Naive thymus-derived CD8-positive, alpha-beta T cell (primary cell): ENCODE measurements around the gene CLCF1. TPM values are rescaled to one million over a fixed set of nuclear protein-coding genes. Genes with fewer than 3 reads are reported as not detected.
A peak's percentile ranks its signal among the peaks of the same experiment; 100 is the strongest.

Source experiments
- ATAC-seq, 2 donors: fragments of 150-1000 bp; cut with Tn5 transposase in 1 of 2; sonication (Bioruptor Pico), chemical (Tn5 transposase) in 1 of 2; 1 replicate in 1 of 2; 2 replicates in 1 of 2; pipeline ENCODE4 v1.10.0; 2021; ENCODE audit warnings: mild to moderate bottlenecking in 2 of 2, moderate library complexity in 2 of 2
- POLR2A ChIA-PET: fragments of 350-600 bp; sonication (Branson Sonifier 250); formaldehyde crosslinking; loops from one replicate; lab custom pipeline; 2021; ENCODE audit warnings: antibody characterized with exemption; lab: Charles Lee
- DNase-seq, 10 donors: peaks; one replicate each; pipeline versions ENCODE4 v3.0.0 to v3.0.0-alpha.2; 2020 to 2022
- H3K27ac Mint-ChIP-seq, 10 donors: one replicate each; pipeline ENCODE4 v1.8.0; 2020 to 2022; ENCODE audit warnings: mild to moderate bottlenecking in 10 of 10, mixed read lengths in 10 of 10, moderate library complexity in 4 of 10, inconsistent platforms in 1 of 10
- H3K27me3 Mint-ChIP-seq, 5 donors: one replicate each; pipeline ENCODE4 v1.8.0; 2021 to 2022; ENCODE audit warnings: mixed read lengths in 5 of 5
- H3K36me3 Mint-ChIP-seq, 3 donors: one replicate each; pipeline ENCODE4 v1.8.0; 2020 to 2022; ENCODE audit warnings: mixed read lengths in 3 of 3, mild to moderate bottlenecking in 2 of 3, inconsistent platforms in 1 of 3
- H3K4me1 Mint-ChIP-seq, 4 donors: one replicate each; pipeline ENCODE4 v1.8.0; 2021 to 2022; ENCODE audit warnings: mixed read lengths in 4 of 4
- H3K4me3 Mint-ChIP-seq, 10 donors: one replicate each; pipeline ENCODE4 v1.8.0; 2020 to 2022; ENCODE audit warnings: mild to moderate bottlenecking in 10 of 10, mixed read lengths in 10 of 10, moderate library complexity in 6 of 10, inconsistent platforms in 1 of 10
- H3K9me3 Mint-ChIP-seq, 9 donors: one replicate each; pipeline ENCODE4 v1.8.0; 2020 to 2022; ENCODE audit warnings: mixed read lengths in 9 of 9, mild to moderate bottlenecking in 3 of 9, inconsistent platforms in 1 of 9, moderate library complexity in 1 of 9
- polyA plus RNA-seq, 3 donors: library from polyadenylated mRNA; unstranded; fragments of 300-500 nt; fragmentation: Illumina TruSeq; gene quantifications; one replicate each; pipeline ENCODE4 v1.2.3, GENCODE V29; 2021
- total RNA-seq, 8 experiments: library from RNA in 2 of 8; stranded (reverse) in 2 of 8; gene quantifications; one replicate each; pipeline ENCODE4 v1.2.3 and lab custom pipeline; 2021 to 2026

CLCF1 gene
- total and polyA plus RNA-seq, 5 experiments from 2014 or later, result 0.58 to 1.5 (median 1.1) TPM; not detected in 2

DNA sequence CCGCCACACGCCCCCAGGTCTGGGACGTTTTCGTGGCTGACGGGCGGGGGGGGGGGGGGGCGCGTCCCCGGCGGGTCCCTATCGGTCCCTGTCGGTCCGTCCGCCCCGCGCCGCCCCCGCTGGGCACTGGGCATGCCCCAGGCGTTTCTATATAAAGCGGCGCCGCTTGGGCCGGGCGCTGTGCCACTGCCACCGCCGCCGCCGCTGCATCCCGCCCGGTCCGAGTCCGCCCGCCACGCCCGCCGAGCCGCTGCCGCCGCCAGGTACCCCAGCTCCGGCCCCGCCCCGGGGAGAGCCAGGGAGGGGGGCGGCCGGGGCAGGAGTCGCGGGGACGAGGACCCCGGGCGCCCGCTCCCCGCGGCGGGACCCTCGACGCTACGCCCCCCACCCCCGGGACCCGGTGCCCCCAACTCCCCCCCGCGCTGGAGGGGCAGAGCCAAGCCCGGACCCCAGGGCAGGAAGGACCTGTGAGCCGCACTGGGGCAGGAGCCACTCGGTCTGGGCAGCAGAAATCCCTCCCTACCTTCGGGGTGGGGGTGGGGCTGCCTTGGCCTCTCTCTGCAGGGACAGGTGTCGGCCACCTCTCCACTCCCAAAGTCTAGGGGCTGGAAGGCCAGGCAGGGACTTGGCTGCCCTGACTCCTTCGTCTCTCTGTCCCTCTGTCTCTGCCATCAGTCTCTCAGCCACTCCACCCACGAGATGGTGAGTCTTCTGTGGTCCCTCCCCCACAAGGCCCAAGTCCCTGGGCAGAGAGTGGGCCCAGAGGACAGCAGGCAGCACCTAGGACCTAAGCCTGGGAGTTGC is 42.3 kb upstream of the CLCF1 start, which contains the start of gene CARNS1:
CARNS1 (plus strand) TSS at position 178 of the 804 bp plus-strand sequence; CDS start at position 700, 522 bp downstream.
- POLR2A ChIA-PET, result interaction anchor here (1.5 to 31.8 kb wide), 8 partner anchors 16 to 69 kb away, joined by 3 to 2390 read pairs (median 74); partner anchors contain the start of genes AIP, CORO1B, POLD4 and PPP1CA
- Mint-ChIP-seq H3K9me3 (no peaks in the 10 kb centered on the region), H3K27ac (peak within 1 kb of the TSS; percentile 83 to 100 (median 98)), H3K4me3 (peak within 1 kb of the TSS; percentile 84 to 96 (median 93)), H3K36me3 (no peaks in the 10 kb centered on the region), H3K27me3 (no peaks in the 10 kb centered on the region), H3K4me1 (peaks cover 34 to 87% (median 78%) of the 10 kb centered on the region in 4 donors)
- DNase-seq (no peak), ATAC-seq (no peak)

DNA sequence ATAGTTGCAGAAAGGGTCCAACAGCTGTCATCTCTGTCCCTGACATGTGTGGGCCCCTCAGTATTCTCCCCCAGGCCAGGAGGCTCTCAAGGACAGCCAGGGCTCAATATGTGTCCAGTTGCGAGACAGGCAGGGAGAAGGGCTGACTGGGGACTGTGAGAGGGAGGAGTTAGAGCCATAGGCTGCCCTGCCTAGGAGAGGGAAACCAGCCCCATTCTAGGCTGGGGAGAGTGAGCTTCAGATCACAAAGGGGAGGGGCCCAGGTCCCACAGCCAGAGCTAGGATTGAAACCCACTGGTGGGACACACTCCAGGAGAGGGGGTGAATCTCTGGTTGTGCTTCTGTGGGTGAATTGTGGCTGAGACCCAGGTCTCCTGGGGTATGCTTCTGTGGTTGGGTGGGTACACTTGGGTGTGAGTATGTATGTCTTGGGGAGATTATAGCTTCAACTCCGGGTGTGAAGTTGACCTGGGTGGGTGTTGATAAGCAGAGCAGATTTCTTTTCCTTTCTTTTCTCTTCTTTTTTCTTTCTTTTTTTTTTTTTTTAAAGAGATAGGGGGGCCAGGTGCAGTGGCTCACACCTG is 40.0 kb upstream of the CLCF1 start:
- peaks cover 0 to 6% (median 0%) of the 10 kb centered on the region in 3 donors for H3K36me3 Mint-ChIP-seq
- H3K4me1 Mint-ChIP-seq, result peaks cover 41 to 91% (median 85%) of the 10 kb centered on the region in 4 donors
- peak overlapping the region; percentile 32 to 96 (median 62) for H3K4me3 Mint-ChIP-seq
- no peaks in the 10 kb centered on the region for H3K27me3 Mint-ChIP-seq
- DNase-seq (peak in 1 of 10 donors; percentile 29), ATAC-seq (no peak)
- peak overlapping the region; percentile 76 to 95 (median 88) for H3K27ac Mint-ChIP-seq
- POLR2A ChIA-PET, result interaction anchor here (0.6 to 31.8 kb wide), 21 partner anchors 7 to 141 kb away, joined by 3 to 2390 read pairs (median 7); partner anchors contain the start of genes AIP, CDK2AP2, CORO1B and PITPNM1
- H3K9me3 Mint-ChIP-seq, result no peaks in the 10 kb centered on the region

DNA sequence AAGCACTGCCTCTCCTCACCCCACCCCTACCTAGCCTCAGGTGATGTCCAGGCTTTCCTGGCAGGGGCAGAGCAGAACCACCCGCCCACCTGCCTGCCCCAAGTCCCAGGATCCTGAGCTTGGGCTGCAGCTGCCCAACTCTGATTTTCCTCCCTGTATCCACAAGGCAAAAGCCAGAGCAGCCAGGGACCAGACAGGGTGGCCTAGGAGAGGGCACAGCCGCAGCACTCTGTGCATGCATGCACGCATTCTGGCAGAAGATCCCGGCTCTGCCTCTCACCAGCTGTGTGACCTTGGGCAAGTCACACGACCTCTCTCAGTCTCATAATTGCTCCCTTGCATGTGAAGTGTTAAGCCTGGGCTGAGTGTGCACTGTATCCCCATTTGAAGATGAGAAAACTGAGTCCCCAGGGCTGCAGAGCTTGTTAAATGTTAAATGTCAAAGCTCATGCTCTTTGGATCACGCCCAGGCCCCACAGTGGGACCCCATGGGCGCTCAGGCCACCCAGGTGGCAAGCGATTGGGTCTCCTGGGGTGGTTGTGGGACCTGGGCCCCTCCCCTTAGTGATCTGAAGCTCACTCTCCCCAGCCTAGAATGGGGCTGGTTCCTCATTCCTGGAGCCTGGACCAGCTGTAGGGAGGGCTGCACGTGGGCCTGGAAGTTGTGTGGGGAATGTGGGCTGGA is 39.2 kb upstream of the CLCF1 start:
- Mint-ChIP-seq H3K27me3 (no peaks in the 10 kb centered on the region), H3K9me3 (no peaks in the 10 kb centered on the region), H3K27ac (peak overlapping the region in 9 of 10 donors; percentile 75 to 98 (median 89)), H3K4me1 (peaks cover 43 to 91% (median 85%) of the 10 kb centered on the region in 4 donors), H3K36me3 (peaks cover 0 to 6% (median 2%) of the 10 kb centered on the region in 3 donors), H3K4me3 (peak overlapping the region in 7 of 10 donors; percentile 48 to 98 (median 89))
- POLR2A ChIA-PET, result interaction anchor here (0.6 to 31.8 kb wide), 20 partner anchors 8 to 141 kb away, joined by 3 to 2390 read pairs (median 8); partner anchors contain the start of genes AIP, CDK2AP2, CORO1B and POLD4
- DNase-seq (no peak), ATAC-seq (no peak)

DNA sequence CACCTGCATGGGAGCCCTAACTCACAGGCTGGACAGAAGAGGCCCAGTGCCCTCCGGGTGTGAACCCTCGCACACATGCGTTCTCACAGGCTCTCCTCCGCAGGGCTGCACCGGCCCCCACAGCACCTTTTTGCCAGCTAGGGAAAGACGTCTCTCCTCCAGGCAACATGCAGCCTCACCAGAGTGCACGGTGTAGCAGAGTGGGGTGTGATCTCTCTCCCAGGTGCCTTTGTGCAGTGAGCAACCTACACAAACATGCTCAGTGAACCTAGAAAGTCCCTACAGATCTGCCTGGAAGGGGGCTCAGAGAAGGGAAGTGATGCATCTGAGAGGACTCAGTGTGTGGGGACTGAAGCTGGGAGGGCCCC is 38.4 kb upstream of the CLCF1 start:
- peak overlapping the region in 9 of 10 donors; percentile 25 to 98 (median 85) for H3K4me3 Mint-ChIP-seq
- peaks cover 4 to 14% (median 10%) of the 10 kb centered on the region in 3 donors for H3K36me3 Mint-ChIP-seq
- peaks cover 48 to 92% (median 86%) of the 10 kb centered on the region in 4 donors for H3K4me1 Mint-ChIP-seq
- H3K27me3 Mint-ChIP-seq, result no peaks in the 10 kb centered on the region
- H3K27ac Mint-ChIP-seq, result peak overlapping the region in 9 of 10 donors; percentile 61 to 98 (median 89)
- H3K9me3 Mint-ChIP-seq, result no peaks in the 10 kb centered on the region
- ATAC-seq (no peak), DNase-seq (no peak)
- POLR2A ChIA-PET, result interaction anchor here (0.9 to 31.8 kb wide), 20 partner anchors 9 to 141 kb away, joined by 3 to 2390 read pairs (median 6); partner anchors contain the start of genes AIP, CDK2AP2, CORO1B and PITPNM1

DNA sequence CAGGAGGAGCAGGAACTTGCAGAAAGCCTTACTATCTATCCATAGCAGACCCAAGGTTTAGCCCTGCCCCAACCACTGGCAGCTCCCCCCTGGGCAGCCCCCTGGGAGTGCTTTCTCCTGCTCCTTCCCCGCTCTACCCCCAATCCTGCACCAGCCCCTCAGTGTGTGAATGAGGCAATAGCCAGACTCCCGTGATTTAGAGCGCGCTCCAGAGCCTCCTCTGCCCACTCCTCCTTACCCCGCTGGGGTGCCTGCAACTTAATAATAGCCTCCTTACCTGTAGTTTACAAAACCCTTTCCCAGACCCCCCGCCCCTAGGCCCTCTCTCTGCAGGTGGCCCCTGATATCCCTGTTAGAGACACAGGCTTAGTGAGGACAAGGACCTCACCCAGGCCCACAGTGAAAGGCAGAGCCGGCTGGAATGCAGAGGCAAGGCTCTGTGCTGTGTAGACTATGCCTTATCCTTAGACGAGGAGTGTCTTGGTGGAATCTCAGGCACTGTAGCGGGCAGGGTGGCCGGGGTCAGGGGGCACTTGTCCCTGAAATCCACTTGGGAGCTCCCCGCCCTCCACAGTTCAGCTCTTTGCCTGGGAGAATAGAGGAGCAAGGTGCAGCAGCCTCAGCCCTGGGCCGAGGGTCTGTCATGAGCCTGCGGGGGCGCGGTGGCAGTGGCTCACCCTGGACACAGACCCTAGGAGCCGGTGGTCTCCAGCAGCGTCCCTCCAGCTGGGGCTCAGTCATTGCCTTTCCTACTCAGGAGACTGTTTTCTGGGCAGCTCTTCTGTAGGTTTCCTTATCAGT is 37.8 kb upstream of the CLCF1 start:
- Mint-ChIP-seq H3K9me3 (no peaks in the 10 kb centered on the region), H3K36me3 (peaks cover 4 to 20% (median 10%) of the 10 kb centered on the region in 3 donors), H3K27me3 (no peaks in the 10 kb centered on the region), H3K27ac (peak overlapping the region; percentile 79 to 98 (median 90)), H3K4me3 (peak overlapping the region; percentile 25 to 98 (median 76)), H3K4me1 (peaks cover 45 to 92% (median 86%) of the 10 kb centered on the region in 4 donors)
- DNase-seq, result no peak
- no peak for ATAC-seq
- POLR2A ChIA-PET, result interaction anchor here (0.9 to 31.8 kb wide), 17 partner anchors 9 to 140 kb away, joined by 3 to 2390 read pairs (median 9); partner anchors contain the start of genes AIP, CORO1B, PITPNM1 and POLD4

DNA sequence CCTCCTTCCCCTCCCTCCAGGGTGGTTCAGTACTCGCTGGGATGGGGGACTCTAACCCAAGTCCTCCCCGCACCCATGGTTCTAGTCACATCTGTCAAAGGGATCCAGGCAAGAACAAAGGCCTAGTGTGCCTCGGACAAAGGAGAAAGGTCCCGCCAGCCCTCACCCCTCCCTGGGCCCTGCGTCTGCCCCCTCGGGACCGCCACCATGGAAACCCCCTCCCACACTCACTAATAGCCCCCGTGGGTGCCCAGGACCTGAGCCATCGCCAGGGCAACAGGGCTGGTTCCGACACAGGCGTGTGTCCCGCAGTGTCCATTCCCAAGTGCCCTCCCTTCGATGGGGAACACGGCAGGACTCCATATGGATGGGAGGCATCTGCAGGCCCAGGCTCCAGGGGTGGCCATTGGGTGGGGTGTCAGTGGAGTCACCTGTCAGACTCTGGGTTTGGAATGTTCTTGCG is 37.0 kb upstream of the CLCF1 start:
- ATAC-seq (no peak), DNase-seq (no peak)
- Mint-ChIP-seq H3K27me3 (no peaks in the 10 kb centered on the region), H3K9me3 (no peaks in the 10 kb centered on the region), H3K4me3 (peak overlapping the region; percentile 71 to 98 (median 92)), H3K27ac (peak overlapping the region; percentile 81 to 98 (median 92)), H3K36me3 (peaks cover 4 to 27% (median 11%) of the 10 kb centered on the region in 3 donors), H3K4me1 (peaks cover 44 to 96% (median 89%) of the 10 kb centered on the region in 4 donors)
- POLR2A ChIA-PET, result interaction anchor here (1.0 to 31.8 kb wide), 9 partner anchors 10 to 140 kb away, joined by 3 to 2390 read pairs (median 49); partner anchors contain the start of genes AIP, CARNS1, CORO1B and PPP1CA

DNA sequence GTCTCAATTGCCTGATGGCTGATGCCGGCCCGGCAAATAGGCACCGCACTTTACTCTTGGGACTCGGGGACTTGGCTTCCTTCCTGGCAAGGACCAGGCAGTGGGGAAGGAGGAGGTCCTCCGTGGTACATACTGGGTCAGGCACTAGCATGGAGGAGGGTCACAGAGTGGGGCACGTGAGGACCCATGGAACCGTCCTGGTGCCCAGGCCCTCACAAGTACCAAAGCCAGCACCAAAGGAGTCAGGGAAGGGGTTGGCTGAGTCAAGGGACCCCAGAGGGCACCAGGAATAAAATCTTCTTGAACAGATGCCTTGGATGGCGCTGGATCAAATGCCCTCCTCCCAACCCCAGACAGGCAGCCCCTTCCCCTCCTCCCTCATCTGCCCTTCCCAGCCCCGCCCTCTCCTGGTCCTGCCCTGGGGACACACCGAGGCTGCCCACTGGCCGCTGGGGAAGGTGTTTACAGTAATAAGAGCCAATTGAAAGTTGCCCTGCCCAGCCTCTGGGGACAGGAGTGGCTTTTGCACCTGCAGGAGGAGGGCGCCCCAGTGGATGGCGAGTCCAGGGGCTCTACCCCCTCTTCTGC is 36.5 kb upstream of the CLCF1 start:
- peaks cover 4 to 32% (median 16%) of the 10 kb centered on the region in 3 donors for H3K36me3 Mint-ChIP-seq
- H3K4me3 Mint-ChIP-seq, result peak overlapping the region; percentile 79 to 98 (median 92)
- H3K27me3 Mint-ChIP-seq, result no peaks in the 10 kb centered on the region
- ATAC-seq (no peak), DNase-seq (no peak)
- peaks cover 44 to 97% (median 88%) of the 10 kb centered on the region in 4 donors for H3K4me1 Mint-ChIP-seq
- POLR2A ChIA-PET, result interaction anchor here (0.9 to 25.5 kb wide), 14 partner anchors 10 to 143 kb away, joined by 3 to 2390 read pairs (median 11); partner anchors contain the start of genes AIP, CARNS1, CORO1B and PITPNM1
- peak overlapping the region; percentile 81 to 98 (median 92) for H3K27ac Mint-ChIP-seq
- H3K9me3 Mint-ChIP-seq, result no peaks in the 10 kb centered on the region

DNA sequence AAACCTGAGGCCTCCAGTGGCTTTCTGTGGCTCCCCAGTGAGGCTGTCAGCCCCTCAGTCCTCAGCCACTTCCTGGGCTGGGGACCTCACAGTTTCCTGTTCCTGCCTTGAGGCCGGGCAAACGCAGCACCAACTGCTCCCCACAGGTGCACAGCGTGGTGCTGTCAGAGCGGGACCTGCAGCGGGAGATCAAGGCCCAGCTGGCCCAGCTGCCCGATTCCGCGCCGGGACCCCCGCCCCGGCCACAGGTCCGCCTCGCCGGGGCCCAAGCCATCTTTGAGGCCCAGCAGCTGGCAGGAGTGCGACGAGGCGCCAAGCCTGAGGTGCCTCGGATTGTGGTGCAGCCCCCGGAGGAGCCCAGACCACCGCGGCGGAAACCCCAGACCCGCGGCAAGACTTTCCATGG is 35.9 kb upstream of the CLCF1 start:
- H3K36me3 Mint-ChIP-seq, result peaks cover 4 to 36% (median 16%) of the 10 kb centered on the region in 3 donors
- peak overlapping the region; percentile 93 to 99 (median 98) for H3K4me3 Mint-ChIP-seq
- POLR2A ChIA-PET, result interaction anchor here (0.7 to 25.5 kb wide), 19 partner anchors 9 to 142 kb away, joined by 3 to 2390 read pairs (median 9); partner anchors contain the start of genes AIP, ANKRD13D, CARNS1 and CORO1B
- no peaks in the 10 kb centered on the region for H3K9me3 Mint-ChIP-seq
- H3K27me3 Mint-ChIP-seq, result no peaks in the 10 kb centered on the region
- ATAC-seq, result peak; percentile 73 to 85
- peak; percentile 46 to 90 (median 76) for DNase-seq
- peak overlapping the region; percentile 53 to 98 (median 94) for H3K27ac Mint-ChIP-seq
- H3K4me1 Mint-ChIP-seq, result peaks cover 44 to 96% (median 88%) of the 10 kb centered on the region in 4 donors

DNA sequence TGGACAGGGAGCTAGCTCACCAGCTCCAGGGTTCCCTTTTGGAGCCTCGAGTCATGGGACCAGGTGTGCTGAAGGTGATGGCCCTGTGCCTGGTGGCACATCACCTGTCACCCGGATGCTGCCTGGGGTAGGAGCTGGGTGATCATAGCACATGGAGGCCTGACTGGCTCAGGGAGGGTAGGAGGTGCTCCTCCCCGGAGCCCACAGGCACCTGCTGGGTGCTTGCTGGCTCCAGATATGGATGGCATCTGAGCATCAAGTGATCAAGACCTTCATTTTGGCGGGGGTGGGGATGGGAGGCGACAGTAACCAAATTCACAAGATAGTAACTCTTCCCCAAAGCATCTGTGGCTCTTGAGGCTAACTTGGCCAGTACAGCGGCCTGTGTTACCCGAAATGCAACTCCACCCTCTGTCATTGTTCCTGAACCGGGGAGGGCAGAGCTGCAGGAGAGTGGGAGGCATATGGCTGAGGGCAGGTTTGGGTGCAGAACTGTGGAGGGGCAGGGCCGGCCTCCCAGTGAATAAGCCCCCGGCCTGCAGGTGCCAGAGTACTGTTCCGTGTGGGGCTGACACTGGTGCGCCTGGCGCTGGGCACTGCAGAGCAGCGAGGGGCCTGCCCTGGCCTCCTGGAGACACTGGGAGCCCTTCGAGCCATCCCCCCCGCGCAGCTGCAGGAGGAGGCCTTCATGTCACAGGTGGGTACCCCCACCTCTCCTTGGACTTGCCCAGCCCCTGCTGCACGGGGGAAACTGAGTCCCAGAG is 35.2 kb upstream of the CLCF1 start:
- peaks cover 0 to 1% (median 0%) of the 10 kb centered on the region in 9 donors for H3K9me3 Mint-ChIP-seq
- ATAC-seq (peak; percentile 6 to 15), DNase-seq (peak in 3 of 10 donors; percentile 28 to 35 (median 31))
- peak overlapping the region; percentile 93 to 99 (median 98) for H3K4me3 Mint-ChIP-seq
- peak overlapping the region; percentile 81 to 97 (median 94) for H3K27ac Mint-ChIP-seq
- H3K27me3 Mint-ChIP-seq, result no peaks in the 10 kb centered on the region
- peaks cover 45 to 97% (median 86%) of the 10 kb centered on the region in 4 donors for H3K4me1 Mint-ChIP-seq
- peaks cover 4 to 36% (median 16%) of the 10 kb centered on the region in 3 donors for H3K36me3 Mint-ChIP-seq
- POLR2A ChIA-PET, result interaction anchor here (0.7 to 25.5 kb wide), 21 partner anchors 9 to 142 kb away, joined by 3 to 2390 read pairs (median 9); partner anchors contain the start of genes AIP, ANKRD13D, CARNS1 and CDK2AP2
